Astrocyte (in vitro differentiated cells and primary cell): ENCODE measurements around the gene KLHL25.

Experiments used
- CTCF ChIP-seq: IDR thresholded peaks from 2 replicates; pipeline ENCODE4 v1.5.1; 2011; ENCODE audit warnings: low read depth, mild to moderate bottlenecking, inconsistent platforms, low read length, moderate library complexity; ENCODE audit not compliant: insufficient read depth
- EZH2 ChIP-seq: IDR thresholded peaks from 2 replicates; pipeline ENCODE4 v1.6.1; 2012; ENCODE audit warnings: mild to moderate bottlenecking, low read length, inconsistent platforms; ENCODE audit not compliant: insufficient read depth

GRCh38 chr15:85745525-85746150, 49.1 kb downstream of the KLHL25 start:
- no peak for TF ChIP-seq CTCF
- TF ChIP-seq EZH2: no peak
